ENCODE results near the gene STK11.

Gene STK11

GRCh38 chr19:1262623-1263123 lies 57.1 kb downstream of the STK11 start:
- no peak for DNase-seq (ENCODE audit: low read depth)

- DNase-seq (ENCODE audit: low read depth) = no peak
Observed at GRCh38 chr19:1263188-1263587, 57.6 kb downstream of the STK11 start.

- no peak for DNase-seq (ENCODE audit: low read depth)
Observed at GRCh38 chr19:1264801-1265614, 59.4 kb downstream of the STK11 start.

GRCh38 chr19:1265615-1266128 lies 60.1 kb downstream of the STK11 start:
- DNase-seq (ENCODE audit: low read depth) = no peak

GRCh38 chr19:1266129-1266915 lies 60.7 kb downstream of the STK11 start:
- peak; percentile 71 for DNase-seq (ENCODE audit: low read depth)

GRCh38 chr19:1266916-1267476 lies 61.4 kb downstream of the STK11 start:
- peak; percentile 56 for DNase-seq (ENCODE audit: low read depth)

- DNase-seq (ENCODE audit: low read depth) = no peak
Observed at GRCh38 chr19:1267477-1268225, 62.1 kb downstream of the STK11 start.

GRCh38 chr19:1268226-1269064 lies 62.9 kb downstream of the STK11 start:
- DNase-seq (ENCODE audit: low read depth) = no peak

- DNase-seq (ENCODE audit: low read depth) = peak; percentile 99
Observed at GRCh38 chr19:1269065-1269477, 63.5 kb downstream of the STK11 start, which contains the start of gene CIRBP. TSS of gene CIRBP (plus strand) at chr19:1269332. CDS start at chr19:1270934, 1,602 bp downstream.

- peak; percentile 77 for DNase-seq (ENCODE audit: low read depth)
Observed at GRCh38 chr19:1269478-1270212, 64.1 kb downstream of the STK11 start.

GRCh38 chr19:1270213-1270853 lies 64.8 kb downstream of the STK11 start:
- no peak for DNase-seq (ENCODE audit: low read depth)

- no peak for DNase-seq (ENCODE audit: low read depth)
Observed at GRCh38 chr19:1270854-1271527, 65.4 kb downstream of the STK11 start.

GRCh38 chr19:1271528-1272422 lies 66.2 kb downstream of the STK11 start:
- no peak for DNase-seq (ENCODE audit: low read depth)

GRCh38 chr19:1272423-1273262 lies 67.1 kb downstream of the STK11 start:
- no peak for DNase-seq (ENCODE audit: low read depth)

GRCh38 chr19:1273263-1274041 lies 67.9 kb downstream of the STK11 start:
- no peak for DNase-seq (ENCODE audit: low read depth)

All from activated gamma-delta T cell treated with anti-CD3 and anti-CD28 coated beads, Interleukin-2, amount 50 U/mL, for 16 hours (primary cell).